Smooth muscle cell (in vitro differentiated cells): ENCODE data around the gene CXCR6. TPM values are rescaled to one million over a fixed set of nuclear protein-coding genes. Genes with fewer than 3 reads are reported as not detected.

Experiments
- DNase-seq: peaks from one replicate; lab custom pipeline; 2025; ENCODE audit not compliant: unreplicated experiment; lab: John Stamatoyannopoulos, UW
- H2AFZ ChIP-seq: fragments of 200-600 bp; sonication (generic); 2 replicates; pipeline ENCODE4 v1.6.0; 2016; ENCODE audit warnings: antibody characterized with exemption, low read depth, mild to moderate bottlenecking
- H3F3A ChIP-seq: fragments of 200-600 bp; sonication (generic); 2 replicates; pipeline ENCODE4 v1.6.0; 2017; ENCODE audit warnings: antibody characterized with exemption, low read depth
- H3K27ac ChIP-seq: fragments of 200-600 bp; sonication (generic); 2 replicates; pipeline ENCODE4 v1.5.1; 2016; ENCODE audit warnings: low read depth, mild to moderate bottlenecking
- H3K27me3 ChIP-seq: fragments of 200-600 bp; sonication (generic); 2 replicates; pipeline ENCODE4 v1.6.1; 2016; ENCODE audit warnings: low read depth, mild to moderate bottlenecking
- H3K36me3 ChIP-seq: fragments of 200-600 bp; sonication (generic); 2 replicates; pipeline ENCODE4 v1.5.1; 2016; ENCODE audit warnings: low read depth
- H3K4me1 ChIP-seq: fragments of 200-600 bp; sonication (generic); 2 replicates; pipeline ENCODE4 v1.5.1; 2016; ENCODE audit warnings: low read depth
- H3K4me2 ChIP-seq: fragments of 200-600 bp; sonication (generic); 2 replicates; pipeline ENCODE4 v1.6.0; 2016; ENCODE audit warnings: mild to moderate bottlenecking
- H3K4me3 ChIP-seq: fragments of 200-600 bp; sonication (generic); 2 replicates; pipeline ENCODE4 v1.5.1; 2016; ENCODE audit warnings: mild to moderate bottlenecking
- H3K79me2 ChIP-seq: fragments of 200-600 bp; sonication (generic); 2 replicates; pipeline ENCODE4 v1.6.0; 2016; ENCODE audit warnings: low read depth, mild to moderate bottlenecking
- H3K9ac ChIP-seq: fragments of 200-600 bp; sonication (generic); 2 replicates; pipeline ENCODE4 v1.6.0; 2016; ENCODE audit warnings: low read depth
- H3K9me3 ChIP-seq: fragments of 200-600 bp; sonication (generic); replicated peaks from 2 replicates; pipeline ENCODE4 v1.5.1; 2016; ENCODE audit warnings: low read depth
- H4K20me1 ChIP-seq: fragments of 200-600 bp; sonication (generic); 2 replicates; pipeline ENCODE4 v1.6.0; 2016; ENCODE audit warnings: low read depth
- CTCF ChIP-seq: fragments of 200-600 bp; sonication (generic); IDR thresholded peaks from 2 replicates; pipeline ENCODE4 v1.5.1; 2017; ENCODE audit warnings: borderline replicate concordance, mild to moderate bottlenecking, antibody characterized with exemption; ENCODE audit not compliant: insufficient read depth, poor library complexity, severe bottlenecking
- WGBS: methylation state at CpG from one replicate; pipeline ENCODE4 v1.1.7; 2016; ENCODE audit warnings: low lambda C conversion rate; 5-methylcytosine and 5-hydroxymethylcytosine counted together
- polyA plus RNA-seq: library from polyadenylated mRNA; unstranded; fragments of >200 nt; fragmentation: Nextera tagmentation; extraction: Ambion mirVana; gene quantifications from 2 replicates; pipeline ENCODE4 v1.2.1, GENCODE V29; 2016
- total RNA-seq: library from RNA; depleted of rRNA; stranded (reverse); fragments of >200 nt; gene quantifications from 2 replicates; pipeline ENCODE4 v1.2.3, GENCODE V29; 2014

CXCR6 gene
- total and polyA plus RNA-seq, 2 experiments from 2014 or later = 0.19 to 0.81 TPM

- peak overlapping the region; percentile 4 for H3K27ac ChIP-seq
- H2AFZ ChIP-seq = no peak overlapping the region
- no peaks in the 10 kb centered on the region for H3K27me3 ChIP-seq
- H3K4me3 ChIP-seq = no peak overlapping the region
- H3K9ac ChIP-seq = no peak overlapping the region
- no peaks in the 10 kb centered on the region for H3K79me2 ChIP-seq
- no peak for TF ChIP-seq CTCF
- H3K9me3 ChIP-seq = no peaks in the 10 kb centered on the region
- no peaks in the 10 kb centered on the region for H3K36me3 ChIP-seq
- H3F3A ChIP-seq = no peaks in the 10 kb centered on the region
- H3K4me2 ChIP-seq = peak overlapping the region; percentile 24
- WGBS = 56% methylated on average over 6 of the region's 6 CpGs
- H3K4me1 ChIP-seq = no peaks in the 10 kb centered on the region
- H4K20me1 ChIP-seq = no peaks in the 10 kb centered on the region
- no peak for DNase-seq
Measured at GRCh38 chr3:45948311-45948781, 5.1 kb downstream of the CXCR6 start.

GRCh38 chr3:45948881-45949280 lies 5.6 kb downstream of the CXCR6 start:
- no peak overlapping the region for H3K4me2 ChIP-seq
- no peak overlapping the region for H3K27ac ChIP-seq
- TF ChIP-seq CTCF = no peak

GRCh38 chr3:45949432-45949831 lies 6.2 kb downstream of the CXCR6 start:
- Histone ChIP-seq H3K4me2 (no peak overlapping the region), H3K27me3 (no peaks in the 10 kb centered on the region), H4K20me1 (no peaks in the 10 kb centered on the region), H3K9ac (no peak overlapping the region), H3K4me1 (no peaks in the 10 kb centered on the region), H3F3A (no peaks in the 10 kb centered on the region), H3K27ac (no peak overlapping the region), H2AFZ (no peak overlapping the region), H3K79me2 (no peaks in the 10 kb centered on the region), H3K9me3 (no peaks in the 10 kb centered on the region), H3K36me3 (no peaks in the 10 kb centered on the region), H3K4me3 (no peak overlapping the region)
- TF ChIP-seq CTCF = no peak
- 93% methylated on average over 4 of the region's 4 CpGs for WGBS
- DNase-seq = no peak

More at GRCh38 chr3:45948881-45949280, 5.6 kb downstream of the CXCR6 start:
- no peaks in the 10 kb centered on the region for H3F3A ChIP-seq
- no peaks in the 10 kb centered on the region for H3K9me3 ChIP-seq
- H2AFZ ChIP-seq = no peak overlapping the region
- no peaks in the 10 kb centered on the region for H3K27me3 ChIP-seq
- H3K79me2 ChIP-seq = no peaks in the 10 kb centered on the region
- H3K4me1 ChIP-seq = no peaks in the 10 kb centered on the region
- H4K20me1 ChIP-seq = no peaks in the 10 kb centered on the region
- no peaks in the 10 kb centered on the region for H3K36me3 ChIP-seq
- 99% methylated on average over 6 of the region's 6 CpGs for WGBS
- no peak for DNase-seq
- no peak overlapping the region for H3K9ac ChIP-seq
- H3K4me3 ChIP-seq = no peak overlapping the region

GRCh38 chr3:45950131-45950530 lies 6.9 kb downstream of the CXCR6 start:
- H4K20me1 ChIP-seq = no peaks in the 10 kb centered on the region
- no peak overlapping the region for H3K27ac ChIP-seq
- no peak for DNase-seq
- no peak overlapping the region for H3K4me3 ChIP-seq
- no peaks in the 10 kb centered on the region for H3K27me3 ChIP-seq
- TF ChIP-seq CTCF = no peak
- H3K4me1 ChIP-seq = no peaks in the 10 kb centered on the region
- no peaks in the 10 kb centered on the region for H3F3A ChIP-seq
- no peak overlapping the region for H2AFZ ChIP-seq
- H3K9ac ChIP-seq = no peak overlapping the region
- no peaks in the 10 kb centered on the region for H3K36me3 ChIP-seq
- no peak overlapping the region for H3K4me2 ChIP-seq
- WGBS = 100% methylated on average over 2 of the region's 2 CpGs
- no peaks in the 10 kb centered on the region for H3K9me3 ChIP-seq
- H3K79me2 ChIP-seq = no peaks in the 10 kb centered on the region
